Stomach (tissue), 4 donors: ENCODE data around the gene SLMAP.

ENCODE experiments used
- POLR2A ChIP-seq, 4 donors: fragments of 450-650 bp; IDR thresholded peaks; one replicate each; pipeline ENCODE4 v1.6.1; 2016; ENCODE audit warnings: antibody characterized with exemption in 4 of 4, control low read depth in 2 of 4, mild to moderate bottlenecking in 1 of 4, moderate library complexity in 1 of 4
- POLR2AphosphoS5 ChIP-seq, 3 donors: sonication (generic); formaldehyde crosslinking; IDR thresholded peaks; one replicate each; pipeline ENCODE4 v1.6.1; 2016; ENCODE audit warnings: antibody characterized with exemption in 3 of 3
- TF ChIP-seq, protein P1 (sequence below), 7 experiments: fragments of 450-650 bp in 4 of 7; fragments of 200-600 bp in 3 of 7; sonication (generic) in 3 of 7; IDR thresholded peaks; one replicate each; pipeline ENCODE4 v1.5.1; 2016 to 2019; ENCODE audit warnings: antibody characterized with exemption in 7 of 7, control low read depth in 2 of 7, mild to moderate bottlenecking in 1 of 7

DNA sequence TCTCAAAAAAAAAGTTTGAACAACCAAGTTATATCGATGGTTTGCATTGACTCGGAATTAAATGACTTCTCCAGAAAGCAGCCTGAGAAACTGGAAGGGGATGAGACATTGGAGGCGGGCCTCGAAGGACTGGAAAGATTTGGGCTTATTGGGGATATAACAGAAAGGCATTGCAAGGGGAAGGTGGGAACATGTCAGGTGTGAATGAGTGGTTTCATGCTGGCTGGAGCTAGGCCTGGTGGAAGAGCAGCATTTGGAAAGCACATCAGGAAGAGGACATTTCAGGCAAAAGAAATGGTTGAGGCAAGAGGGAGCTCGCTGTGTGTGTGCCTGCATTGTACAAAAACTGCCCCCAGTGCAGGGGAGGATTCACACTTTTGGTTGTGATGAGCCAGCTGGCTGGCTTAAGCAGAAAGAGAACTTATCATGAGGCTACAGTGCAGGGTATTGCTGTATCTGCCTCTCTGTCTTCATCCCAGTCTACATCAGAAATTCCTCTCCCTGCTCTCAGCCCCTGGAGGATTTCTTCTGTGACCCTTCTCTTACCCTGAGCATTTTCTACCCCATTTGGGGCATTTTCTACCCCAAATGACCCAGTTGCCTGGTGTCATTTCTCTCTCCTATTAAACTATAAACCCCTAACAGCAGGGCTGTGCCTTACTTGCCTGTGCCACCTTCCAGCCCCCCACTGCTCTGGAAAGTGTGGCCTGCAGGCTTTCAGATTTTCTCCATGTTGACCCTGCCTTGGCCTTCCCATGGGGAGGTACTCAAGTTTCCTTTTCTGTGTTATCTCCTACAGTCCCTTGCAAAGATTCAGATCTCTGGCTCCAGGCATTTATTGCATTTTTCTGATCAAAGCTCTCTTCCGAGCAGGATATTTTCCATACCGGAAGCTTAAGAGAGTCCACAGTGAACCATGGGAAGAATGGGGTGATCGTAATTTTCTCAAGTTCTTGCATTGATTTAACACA is 187.7 kb downstream of the SLMAP start:
- TF ChIP-seq, protein P1, sequence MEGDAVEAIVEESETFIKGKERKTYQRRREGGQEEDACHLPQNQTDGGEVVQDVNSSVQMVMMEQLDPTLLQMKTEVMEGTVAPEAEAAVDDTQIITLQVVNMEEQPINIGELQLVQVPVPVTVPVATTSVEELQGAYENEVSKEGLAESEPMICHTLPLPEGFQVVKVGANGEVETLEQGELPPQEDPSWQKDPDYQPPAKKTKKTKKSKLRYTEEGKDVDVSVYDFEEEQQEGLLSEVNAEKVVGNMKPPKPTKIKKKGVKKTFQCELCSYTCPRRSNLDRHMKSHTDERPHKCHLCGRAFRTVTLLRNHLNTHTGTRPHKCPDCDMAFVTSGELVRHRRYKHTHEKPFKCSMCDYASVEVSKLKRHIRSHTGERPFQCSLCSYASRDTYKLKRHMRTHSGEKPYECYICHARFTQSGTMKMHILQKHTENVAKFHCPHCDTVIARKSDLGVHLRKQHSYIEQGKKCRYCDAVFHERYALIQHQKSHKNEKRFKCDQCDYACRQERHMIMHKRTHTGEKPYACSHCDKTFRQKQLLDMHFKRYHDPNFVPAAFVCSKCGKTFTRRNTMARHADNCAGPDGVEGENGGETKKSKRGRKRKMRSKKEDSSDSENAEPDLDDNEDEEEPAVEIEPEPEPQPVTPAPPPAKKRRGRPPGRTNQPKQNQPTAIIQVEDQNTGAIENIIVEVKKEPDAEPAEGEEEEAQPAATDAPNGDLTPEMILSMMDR (IDR thresholded peaks at IDR 0.05), result no peak
- no peak for TF ChIP-seq POLR2AphosphoS5 (IDR thresholded peaks at IDR 0.05)
- no peak for TF ChIP-seq POLR2A (IDR thresholded peaks at IDR 0.05)
